Smooth muscle cell (in vitro differentiated cells): ENCODE measurements around the gene ZNF354B. TPM values are rescaled to one million over a fixed set of nuclear protein-coding genes. Genes with fewer than 3 reads are reported as not detected.

ENCODE experiments used
- DNase-seq: peaks from one replicate; lab custom pipeline; 2025; ENCODE audit not compliant: unreplicated experiment; lab: John Stamatoyannopoulos, UW
- H2AFZ ChIP-seq: fragments of 200-600 bp; sonication (generic); 2 replicates; pipeline ENCODE4 v1.6.0; 2016; ENCODE audit warnings: antibody characterized with exemption, low read depth, mild to moderate bottlenecking
- H3F3A ChIP-seq: fragments of 200-600 bp; sonication (generic); 2 replicates; pipeline ENCODE4 v1.6.0; 2017; ENCODE audit warnings: antibody characterized with exemption, low read depth
- H3K27ac ChIP-seq: fragments of 200-600 bp; sonication (generic); 2 replicates; pipeline ENCODE4 v1.5.1; 2016; ENCODE audit warnings: low read depth, mild to moderate bottlenecking
- H3K27me3 ChIP-seq: fragments of 200-600 bp; sonication (generic); 2 replicates; pipeline ENCODE4 v1.6.1; 2016; ENCODE audit warnings: low read depth, mild to moderate bottlenecking
- H3K36me3 ChIP-seq: fragments of 200-600 bp; sonication (generic); 2 replicates; pipeline ENCODE4 v1.5.1; 2016; ENCODE audit warnings: low read depth
- H3K4me1 ChIP-seq: fragments of 200-600 bp; sonication (generic); 2 replicates; pipeline ENCODE4 v1.5.1; 2016; ENCODE audit warnings: low read depth
- H3K4me2 ChIP-seq: fragments of 200-600 bp; sonication (generic); 2 replicates; pipeline ENCODE4 v1.6.0; 2016; ENCODE audit warnings: mild to moderate bottlenecking
- H3K4me3 ChIP-seq: fragments of 200-600 bp; sonication (generic); 2 replicates; pipeline ENCODE4 v1.5.1; 2016; ENCODE audit warnings: mild to moderate bottlenecking
- H3K79me2 ChIP-seq: fragments of 200-600 bp; sonication (generic); 2 replicates; pipeline ENCODE4 v1.6.0; 2016; ENCODE audit warnings: low read depth, mild to moderate bottlenecking
- H3K9ac ChIP-seq: fragments of 200-600 bp; sonication (generic); 2 replicates; pipeline ENCODE4 v1.6.0; 2016; ENCODE audit warnings: low read depth
- H3K9me3 ChIP-seq: fragments of 200-600 bp; sonication (generic); replicated peaks from 2 replicates; pipeline ENCODE4 v1.5.1; 2016; ENCODE audit warnings: low read depth
- H4K20me1 ChIP-seq: fragments of 200-600 bp; sonication (generic); 2 replicates; pipeline ENCODE4 v1.6.0; 2016; ENCODE audit warnings: low read depth
- CTCF ChIP-seq: fragments of 200-600 bp; sonication (generic); IDR thresholded peaks from 2 replicates; pipeline ENCODE4 v1.5.1; 2017; ENCODE audit warnings: borderline replicate concordance, mild to moderate bottlenecking, antibody characterized with exemption; ENCODE audit not compliant: insufficient read depth, poor library complexity, severe bottlenecking
- WGBS: methylation state at CpG from one replicate; pipeline ENCODE4 v1.1.7; 2016; ENCODE audit warnings: low lambda C conversion rate; 5-methylcytosine and 5-hydroxymethylcytosine counted together
- polyA plus RNA-seq: library from polyadenylated mRNA; unstranded; fragments of >200 nt; fragmentation: Nextera tagmentation; extraction: Ambion mirVana; gene quantifications from 2 replicates; pipeline ENCODE4 v1.2.1, GENCODE V29; 2016
- total RNA-seq: library from RNA; depleted of rRNA; stranded (reverse); fragments of >200 nt; gene quantifications from 2 replicates; pipeline ENCODE4 v1.2.3, GENCODE V29; 2014

Gene ZNF354B
- total RNA-seq (10.9 and 16.0 TPM in 2 replicates), polyA plus RNA-seq (2.2 and 4.1 TPM in 2 replicates)

GRCh38 chr5:178859625-178860521 is at the start of gene ZNF354B:
Gene ZNF354B, plus strand, starts transcription at chr5:178859953. Its CDS starts 1,095 bp downstream, at chr5:178861048.
- H2AFZ ChIP-seq = peak within 1 kb of the TSS; percentile 81
- peak; percentile 56 for DNase-seq
- no peaks in the 10 kb centered on the region for H3K4me1 ChIP-seq
- H3K9ac ChIP-seq = peak within 1 kb of the TSS; percentile 62
- H3K9me3 ChIP-seq = no peaks in the 10 kb centered on the region
- TF ChIP-seq CTCF = no peak
- H3F3A ChIP-seq = no peaks in the 10 kb centered on the region
- no peaks in the 10 kb centered on the region for H3K27me3 ChIP-seq
- H3K27ac ChIP-seq = peak within 1 kb of the TSS; percentile 42
- 2% methylated on average over 56 of the region's 86 CpGs for WGBS
- no peaks in the 10 kb centered on the region for H4K20me1 ChIP-seq
- peak within 1 kb of the TSS; percentile 84 for H3K4me3 ChIP-seq
- H3K36me3 ChIP-seq = no peaks in the 10 kb centered on the region
- H3K4me2 ChIP-seq = peak within 1 kb of the TSS; percentile 81
- H3K79me2 ChIP-seq = peaks cover 29% of the 10 kb centered on the region

GRCh38 chr5:178817506-178817905 is 42.2 kb upstream of the ZNF354B start:
- WGBS = 89% methylated on average over 8 of the region's 8 CpGs
- no peak for TF ChIP-seq CTCF
- no peaks in the 10 kb centered on the region for H3F3A ChIP-seq
- H3K4me3 ChIP-seq = no peak overlapping the region
- no peaks in the 10 kb centered on the region for H3K4me1 ChIP-seq
- no peaks in the 10 kb centered on the region for H3K36me3 ChIP-seq
- H3K27ac ChIP-seq = no peak overlapping the region
- no peak overlapping the region for H3K9ac ChIP-seq
- DNase-seq = no peak
- no peaks in the 10 kb centered on the region for H3K27me3 ChIP-seq
- no peaks in the 10 kb centered on the region for H4K20me1 ChIP-seq
- H3K9me3 ChIP-seq = no peaks in the 10 kb centered on the region
- no peak overlapping the region for H2AFZ ChIP-seq
- no peaks in the 10 kb centered on the region for H3K79me2 ChIP-seq
- no peak overlapping the region for H3K4me2 ChIP-seq

GRCh38 chr5:178818094-178818493 is 41.7 kb upstream of the ZNF354B start:
- no peak overlapping the region for H3K4me3 ChIP-seq
- TF ChIP-seq CTCF = no peak

More at GRCh38 chr5:178818094-178818493, 41.7 kb upstream of the ZNF354B start:
- no peaks in the 10 kb centered on the region for H3K9me3 ChIP-seq
- no peaks in the 10 kb centered on the region for H3F3A ChIP-seq
- no peak overlapping the region for H3K4me2 ChIP-seq
- H3K4me1 ChIP-seq = no peaks in the 10 kb centered on the region
- H4K20me1 ChIP-seq = no peaks in the 10 kb centered on the region
- H2AFZ ChIP-seq = no peak overlapping the region
- no peak overlapping the region for H3K9ac ChIP-seq
- no peak overlapping the region for H3K27ac ChIP-seq
- no peaks in the 10 kb centered on the region for H3K79me2 ChIP-seq
- H3K27me3 ChIP-seq = no peaks in the 10 kb centered on the region
- no peaks in the 10 kb centered on the region for H3K36me3 ChIP-seq
- 89% methylated on average over 14 of the region's 14 CpGs for WGBS
- DNase-seq = no peak
